H1 (cell line): ENCODE measurements around the gene CACNB2. TPM values are rescaled to one million over a fixed set of nuclear protein-coding genes. Genes with fewer than 3 reads are reported as not detected.

Experiments used
- ASH2L ChIP-seq: fragments of 200-600, 300-600 bp; sonication (generic); IDR thresholded peaks from one replicate; pipeline ENCODE4 v1.7.1; 2017; ENCODE audit warnings: low read length
- BACH1 ChIP-seq: IDR thresholded peaks from 2 replicates; pipeline ENCODE4 v1.6.1; 2012; ENCODE audit warnings: low read length, improper control_type of control experiment
- CTCF ChIP-seq, 3 experiments: IDR thresholded peaks; 1 replicate in 2 of 3; 2 replicates in 1 of 3; pipeline versions ENCODE4 v1.5.1 to v1.6.1; 2011; ENCODE audit warnings: low read length in 3 of 3, mild to moderate bottlenecking in 3 of 3, inconsistent platforms in 2 of 3, low read depth in 1 of 3, moderate library complexity in 1 of 3; ENCODE audit not compliant: insufficient read depth in 1 of 3; ENCODE audit errors: control extremely low read depth in 1 of 3
- E2F6 ChIP-seq: IDR thresholded peaks from 2 replicates; pipeline ENCODE4 v1.6.1; 2012; ENCODE audit warnings: inconsistent platforms
- KDM5A ChIP-seq: fragments of 200-600 bp; IDR thresholded peaks from 2 replicates; pipeline ENCODE4 v1.7.1; 2012; ENCODE audit warnings: mild to moderate bottlenecking, low read length, inconsistent platforms, mixed read lengths
- MAX ChIP-seq: IDR thresholded peaks from 2 replicates; pipeline ENCODE4 v1.6.1; 2012; ENCODE audit warnings: inconsistent platforms
- SAP30 ChIP-seq: fragments of 300-600 bp; sonication (generic); IDR thresholded peaks from 2 replicates; pipeline ENCODE4 v1.7.1; 2012; ENCODE audit warnings: low read length, moderate library complexity, mild to moderate bottlenecking, inconsistent platforms; ENCODE audit not compliant: insufficient read depth, insufficient replicate concordance
- SP2 ChIP-seq: IDR thresholded peaks from 2 replicates; pipeline ENCODE4 v1.6.1; 2012; ENCODE audit warnings: mild to moderate bottlenecking, low read length, inconsistent platforms
- SUZ12 ChIP-seq: fragments of 200-600 bp; sonication (generic); IDR thresholded peaks from 2 replicates; pipeline ENCODE4 v1.6.1; 2012; ENCODE audit warnings: mild to moderate bottlenecking, inconsistent platforms, low read length, moderate library complexity, mixed read lengths
- polyA plus RNA-seq, 7 experiments: library from polyadenylated mRNA; depleted of rRNA in 3 of 7; stranded (reverse) in 5 of 7; unstranded in 2 of 7; fragments of >200 nt in 5 of 7; fragments of 200-250 nt in 2 of 7; gene quantifications; 1 replicate in 5 of 7; 2 replicates in 1 of 7; 4 replicates in 1 of 7; pipeline versions ENCODE4 v1.2.1 to v1.2.3, GENCODE V29; 2011 to 2013; ENCODE audit warnings: missing spikeins in 2 of 7, mixed read lengths in 2 of 7
- total RNA-seq: library from RNA; stranded (reverse); fragmentation: NEBNext Ultra II Directional; extraction: Animal tissue kit (Norgen Biotek cat#: 25700); gene quantifications from 2 replicates; pipeline ENCODE4 v1.2.1, GENCODE V29; 2021

CACNB2 gene
- total and polyA plus RNA-seq, 2 of the 8 experiments (the other 6 are each of a cell fraction or from before 2014, with no cell fraction given) = 2.4 to 3.2 TPM

GRCh38 chr10:18576586-18576985 lies 436.4 kb downstream of the CACNB2 start (continued):
- TF ChIP-seq KDM5A (no peak), BACH1 (no peak), MAX (no peak), SP2 (no peak), E2F6 (no peak), ASH2L (no peak), SUZ12 (no peak), CTCF (IDR thresholded peaks at IDR 0.05; ENCODE audit: control extremely low read depth in 1 of 3, insufficient read depth in 1 of 3, low read depth in 1 of 3, low read length in 3 of 3) (no peak), SAP30 (no peak)
